PC-9 (cell line): ENCODE data around the gene POU3F4.

Source experiments
- EZH2 ChIP-seq: fragments of 200-600 bp; sonication (generic); IDR thresholded peaks from 2 replicates; pipeline ENCODE4 v1.8.0; 2017; ENCODE audit warnings: antibody characterized with exemption, low read depth
- TF ChIP-seq, protein P1 (sequence below): fragments of 200-600 bp; sonication (generic); conservative IDR thresholded peaks from 2 replicates; pipeline ENCODE4 v1.6.1; 2017; ENCODE audit warnings: mixed run types, antibody characterized with exemption, mild to moderate bottlenecking, moderate library complexity

DNA sequence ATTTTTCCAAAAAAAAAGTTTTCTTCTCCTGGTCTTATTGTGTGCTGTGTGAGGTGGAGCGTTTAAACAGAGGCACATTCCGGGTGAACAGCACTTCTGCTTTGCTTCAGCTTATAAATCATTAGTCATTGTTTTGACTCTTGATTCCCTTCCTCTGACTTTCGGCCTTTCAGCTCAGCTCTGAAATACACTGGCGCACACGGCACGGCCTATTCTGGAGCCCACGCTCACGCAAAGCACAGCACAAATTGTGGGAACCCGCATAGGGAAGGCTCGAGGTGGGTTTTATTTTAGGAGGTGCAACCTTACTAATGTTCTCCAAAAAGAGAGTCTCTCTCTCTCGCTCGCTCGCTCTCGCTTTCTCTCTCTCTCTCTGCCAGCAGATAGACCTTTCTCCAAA lies 4.0 kb downstream of the POU3F4 start:
- TF ChIP-seq, protein P1, sequence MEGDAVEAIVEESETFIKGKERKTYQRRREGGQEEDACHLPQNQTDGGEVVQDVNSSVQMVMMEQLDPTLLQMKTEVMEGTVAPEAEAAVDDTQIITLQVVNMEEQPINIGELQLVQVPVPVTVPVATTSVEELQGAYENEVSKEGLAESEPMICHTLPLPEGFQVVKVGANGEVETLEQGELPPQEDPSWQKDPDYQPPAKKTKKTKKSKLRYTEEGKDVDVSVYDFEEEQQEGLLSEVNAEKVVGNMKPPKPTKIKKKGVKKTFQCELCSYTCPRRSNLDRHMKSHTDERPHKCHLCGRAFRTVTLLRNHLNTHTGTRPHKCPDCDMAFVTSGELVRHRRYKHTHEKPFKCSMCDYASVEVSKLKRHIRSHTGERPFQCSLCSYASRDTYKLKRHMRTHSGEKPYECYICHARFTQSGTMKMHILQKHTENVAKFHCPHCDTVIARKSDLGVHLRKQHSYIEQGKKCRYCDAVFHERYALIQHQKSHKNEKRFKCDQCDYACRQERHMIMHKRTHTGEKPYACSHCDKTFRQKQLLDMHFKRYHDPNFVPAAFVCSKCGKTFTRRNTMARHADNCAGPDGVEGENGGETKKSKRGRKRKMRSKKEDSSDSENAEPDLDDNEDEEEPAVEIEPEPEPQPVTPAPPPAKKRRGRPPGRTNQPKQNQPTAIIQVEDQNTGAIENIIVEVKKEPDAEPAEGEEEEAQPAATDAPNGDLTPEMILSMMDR: no peak
- no peak for TF ChIP-seq EZH2
